ENCODE results near the gene ZNF521.

Gene ZNF521

DNA sequence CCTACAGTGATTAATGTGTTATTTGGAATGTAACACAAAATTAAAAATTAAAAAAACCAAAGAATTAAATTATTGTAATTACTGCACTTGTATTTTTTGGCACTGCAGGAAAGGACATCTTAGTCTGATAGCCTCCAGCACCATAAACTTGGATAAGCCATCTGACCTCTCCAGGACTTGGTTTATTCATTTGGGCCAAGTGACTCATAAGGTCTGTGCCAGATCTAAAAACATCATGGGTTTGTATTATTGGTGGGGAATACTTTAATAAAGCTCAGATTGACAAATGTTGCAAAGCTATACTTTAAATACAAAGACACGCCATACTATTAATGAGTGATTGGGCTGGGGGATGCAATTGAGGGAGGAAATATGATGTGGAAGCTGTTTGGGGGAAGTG, 225.2 kb downstream of the ZNF521 start:
- Histone ChIP-seq H3K4me1 (ENCODE audit: insufficient read depth, low read length) (no peaks in the 10 kb centered on the region), H3K9ac (ENCODE audit: low read length) (no peak overlapping the region), H3K36me3 (ENCODE audit: insufficient read depth, low read length) (no peaks in the 10 kb centered on the region), H3K27ac (ENCODE audit: low read depth, low read length) (no peak overlapping the region), H3K9me3 (ENCODE audit: low read length) (no peaks in the 10 kb centered on the region), H3K27me3 (ENCODE audit: control insufficient read depth in 1 of 2, insufficient read depth in 2 of 2, low read length in 2 of 2) (no peaks in the 10 kb centered on the region), H3K4me3 (ENCODE audit: low read depth in 1 of 2, low read length in 2 of 2) (no peak overlapping the region)

DNA sequence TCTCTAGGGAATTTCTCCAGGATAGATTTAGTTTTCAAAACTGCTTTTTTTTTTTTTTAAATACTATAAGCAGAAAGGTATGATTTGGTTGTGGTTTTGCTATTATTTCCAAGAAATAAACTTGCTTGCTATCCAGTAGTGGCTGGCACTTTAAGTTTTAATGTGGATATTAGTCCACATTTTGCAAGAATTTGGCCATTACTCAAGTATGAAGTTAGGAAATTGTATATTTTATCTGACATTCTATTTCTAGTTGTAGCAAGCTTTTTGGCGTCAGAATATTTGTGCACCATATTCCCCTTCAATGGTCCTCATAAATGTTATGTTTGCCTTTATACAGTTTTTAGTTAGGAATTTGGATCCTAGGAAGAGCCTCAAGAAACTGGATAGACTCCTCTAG, 226.3 kb downstream of the ZNF521 start:
- H3K4me1 ChIP-seq (ENCODE audit: insufficient read depth, low read length): no peaks in the 10 kb centered on the region
- H3K36me3 ChIP-seq (ENCODE audit: insufficient read depth, low read length): no peaks in the 10 kb centered on the region
- H3K27me3 ChIP-seq (ENCODE audit: control insufficient read depth in 1 of 2, insufficient read depth in 2 of 2, low read length in 2 of 2): no peaks in the 10 kb centered on the region
- no peak overlapping the region for H3K9ac ChIP-seq (ENCODE audit: low read length)
- no peak overlapping the region for H3K27ac ChIP-seq (ENCODE audit: low read depth, low read length)
- H3K4me3 ChIP-seq (ENCODE audit: low read depth in 1 of 2, low read length in 2 of 2): no peak overlapping the region
- no peaks in the 10 kb centered on the region for H3K9me3 ChIP-seq (ENCODE audit: low read length)

DNA sequence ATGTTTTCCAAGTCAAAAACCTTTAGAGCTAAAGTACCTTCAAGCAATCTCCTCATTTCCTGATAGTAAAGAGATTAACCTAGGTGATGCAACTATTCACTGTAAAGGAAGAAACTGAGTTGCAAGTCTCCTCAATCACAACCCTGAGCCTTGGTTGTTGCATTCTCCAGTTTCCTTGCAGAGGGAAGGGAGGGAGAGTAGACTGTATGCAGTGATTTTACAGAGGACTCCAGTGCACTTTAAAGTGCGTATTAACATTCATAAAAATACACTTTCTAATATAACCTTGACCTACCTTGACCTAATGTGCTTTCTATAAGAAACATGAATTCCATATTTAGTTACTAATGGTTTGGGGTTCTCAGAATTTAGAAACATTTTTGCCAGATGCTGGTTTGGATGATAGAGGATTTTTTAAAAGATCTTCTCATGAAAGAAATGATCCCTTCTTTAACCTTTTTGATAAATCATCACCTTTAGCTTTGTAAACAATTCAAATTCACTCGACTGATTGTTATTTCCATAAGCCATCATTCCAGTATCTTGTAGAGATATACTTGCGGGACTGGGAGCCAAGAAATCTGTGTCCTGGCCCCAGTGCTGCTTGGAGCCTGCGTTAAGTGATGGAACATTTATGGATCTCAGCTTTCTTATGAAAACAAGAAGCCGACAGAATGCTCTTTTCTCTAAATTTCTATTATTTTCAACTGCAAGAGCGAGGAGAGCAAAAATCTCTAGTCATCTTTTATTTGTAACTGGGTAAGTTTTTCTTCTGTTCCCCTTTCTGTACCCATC, 228.3 kb downstream of the ZNF521 start:
- no peak overlapping the region for H3K9ac ChIP-seq (ENCODE audit: low read length)
- no peaks in the 10 kb centered on the region for H3K36me3 ChIP-seq (ENCODE audit: insufficient read depth, low read length)
- no peaks in the 10 kb centered on the region for H3K9me3 ChIP-seq (ENCODE audit: low read length)
- H3K4me3 ChIP-seq (ENCODE audit: low read depth in 1 of 2, low read length in 2 of 2): no peak overlapping the region
- no peak overlapping the region for H3K27ac ChIP-seq (ENCODE audit: low read depth, low read length)
- no peaks in the 10 kb centered on the region for H3K4me1 ChIP-seq (ENCODE audit: insufficient read depth, low read length)
- no peaks in the 10 kb centered on the region for H3K27me3 ChIP-seq (ENCODE audit: control insufficient read depth in 1 of 2, insufficient read depth in 2 of 2, low read length in 2 of 2)

DNA sequence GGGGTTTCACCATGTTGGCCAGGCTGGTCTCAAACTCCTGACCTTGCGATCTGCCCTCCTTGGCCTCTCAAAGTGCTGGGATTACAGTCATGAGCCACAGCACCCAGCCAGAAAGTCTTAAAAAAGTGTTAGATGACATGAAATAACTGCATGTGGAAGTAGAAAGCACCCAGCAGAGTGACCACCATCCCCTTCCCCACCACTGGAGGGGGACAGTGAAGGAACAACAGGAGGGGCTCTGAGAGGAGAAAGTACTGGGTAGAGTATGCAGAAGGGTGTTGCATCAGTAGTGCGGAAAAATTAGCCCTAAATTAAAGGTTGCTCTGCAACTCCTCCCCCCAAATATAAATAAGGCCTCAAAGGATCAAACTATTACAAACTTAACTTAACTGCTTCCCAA, 230.5 kb downstream of the ZNF521 start:
- no peaks in the 10 kb centered on the region for H3K9me3 ChIP-seq (ENCODE audit: low read length)
- H3K27ac ChIP-seq (ENCODE audit: low read depth, low read length): no peak overlapping the region
- no peaks in the 10 kb centered on the region for H3K27me3 ChIP-seq (ENCODE audit: control insufficient read depth in 1 of 2, insufficient read depth in 2 of 2, low read length in 2 of 2)
- H3K4me3 ChIP-seq (ENCODE audit: low read depth in 1 of 2, low read length in 2 of 2): no peak overlapping the region
- no peak overlapping the region for H3K9ac ChIP-seq (ENCODE audit: low read length)
- no peaks in the 10 kb centered on the region for H3K4me1 ChIP-seq (ENCODE audit: insufficient read depth, low read length)
- H3K36me3 ChIP-seq (ENCODE audit: insufficient read depth, low read length): no peaks in the 10 kb centered on the region

DNA sequence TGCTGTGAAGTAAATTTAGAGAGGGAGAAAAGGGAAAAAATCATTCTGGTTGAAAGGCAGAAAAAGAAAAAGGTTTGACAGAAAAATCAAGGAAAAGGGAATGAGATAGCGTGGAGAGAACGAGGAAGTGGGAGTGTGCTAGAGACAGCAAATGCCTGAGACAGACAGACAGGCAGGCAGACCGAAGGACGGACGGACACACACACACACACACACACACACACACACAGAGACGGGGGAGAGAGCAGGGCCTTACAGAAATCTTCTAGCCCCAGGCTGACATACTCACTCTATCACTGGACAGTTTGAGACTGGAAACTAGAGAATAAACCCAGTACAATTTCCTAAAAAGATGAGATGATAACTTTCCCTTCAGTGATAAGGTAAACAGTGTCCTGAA, 238.4 kb downstream of the ZNF521 start:
- Histone ChIP-seq H3K4me3 (ENCODE audit: low read depth in 1 of 2, low read length in 2 of 2) (no peak overlapping the region), H3K4me1 (ENCODE audit: insufficient read depth, low read length) (no peaks in the 10 kb centered on the region), H3K36me3 (ENCODE audit: insufficient read depth, low read length) (no peaks in the 10 kb centered on the region), H3K9me3 (ENCODE audit: low read length) (no peaks in the 10 kb centered on the region), H3K9ac (ENCODE audit: low read length) (no peak overlapping the region), H3K27ac (ENCODE audit: low read depth, low read length) (no peak overlapping the region), H3K27me3 (ENCODE audit: control insufficient read depth in 1 of 2, insufficient read depth in 2 of 2, low read length in 2 of 2) (no peaks in the 10 kb centered on the region)

DNA sequence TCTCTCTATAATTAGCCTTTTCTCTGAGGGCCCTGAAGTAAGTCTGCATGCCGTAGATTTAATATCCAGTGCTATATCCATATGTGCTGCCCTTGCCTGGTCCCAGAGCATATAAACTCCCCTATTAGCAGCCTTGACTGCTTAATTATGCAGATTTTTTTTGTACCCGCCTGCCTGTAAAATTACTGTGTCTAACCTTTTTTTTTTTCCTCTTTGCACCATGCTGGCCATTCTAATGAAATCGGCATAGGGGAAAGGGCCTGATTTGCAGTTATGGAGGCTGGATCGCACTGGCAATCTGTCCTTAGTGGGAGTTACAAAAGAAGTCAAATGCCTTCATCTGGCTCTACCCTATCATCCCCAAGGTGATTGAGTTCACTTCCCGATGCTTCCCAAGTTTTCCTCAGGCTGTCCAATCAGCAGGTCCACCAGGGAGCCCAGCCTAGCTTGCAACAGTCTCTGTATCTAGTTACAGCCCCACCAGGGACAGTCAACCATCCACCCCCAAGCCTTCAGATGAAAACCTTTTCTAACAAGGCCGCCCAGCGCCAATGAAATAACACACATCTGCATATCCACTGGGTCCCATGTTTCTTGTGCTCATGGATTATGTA, 239.0 kb downstream of the ZNF521 start:
- Histone ChIP-seq H3K27me3 (ENCODE audit: control insufficient read depth in 1 of 2, insufficient read depth in 2 of 2, low read length in 2 of 2) (no peaks in the 10 kb centered on the region), H3K4me1 (ENCODE audit: insufficient read depth, low read length) (no peaks in the 10 kb centered on the region), H3K9me3 (ENCODE audit: low read length) (no peaks in the 10 kb centered on the region), H3K4me3 (ENCODE audit: low read depth in 1 of 2, low read length in 2 of 2) (no peak overlapping the region), H3K36me3 (ENCODE audit: insufficient read depth, low read length) (no peaks in the 10 kb centered on the region), H3K27ac (ENCODE audit: low read depth, low read length) (no peak overlapping the region), H3K9ac (ENCODE audit: low read length) (no peak overlapping the region)

DNA sequence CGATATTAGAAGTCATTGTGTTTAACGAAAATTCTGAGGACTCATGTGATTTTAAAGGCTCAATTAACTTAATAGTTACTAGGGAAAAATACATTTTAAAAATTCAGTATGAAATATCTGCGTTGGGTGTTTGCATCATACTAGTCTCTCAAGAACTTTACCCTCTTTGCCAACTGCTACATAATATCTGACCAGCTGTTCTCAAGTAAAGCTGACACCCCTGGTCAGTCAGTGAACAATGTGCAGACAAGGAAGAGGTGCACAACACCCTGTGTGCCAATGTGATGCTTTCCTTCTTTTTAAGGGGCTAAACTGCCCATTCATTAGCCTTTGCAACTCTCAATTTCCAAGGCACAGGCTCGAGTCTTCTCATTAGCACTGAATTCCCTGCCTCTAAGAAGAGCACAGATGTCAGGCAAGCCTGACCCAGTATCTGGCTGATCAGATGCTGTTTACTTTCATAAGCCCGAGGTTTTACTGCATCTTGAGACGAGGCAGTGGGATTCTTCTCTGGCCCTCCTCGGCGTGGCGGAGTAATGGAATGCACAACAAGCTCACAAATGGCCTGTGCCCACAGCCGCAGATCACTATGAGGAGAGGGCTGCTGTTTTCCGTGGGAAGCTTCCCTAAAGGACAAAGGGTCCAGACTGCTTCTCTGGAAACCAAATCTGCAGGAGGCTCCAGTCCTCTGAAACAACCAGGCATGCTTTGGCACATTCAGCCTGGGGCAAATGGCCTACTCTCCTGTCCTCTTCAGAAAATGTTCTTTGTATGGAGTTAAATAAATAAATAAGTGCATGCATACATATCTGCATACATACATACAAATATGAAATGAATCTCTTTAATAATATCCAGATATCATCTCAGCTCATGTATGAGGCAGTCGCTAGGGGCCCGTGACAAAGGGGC, 240.3 kb downstream of the ZNF521 start:
- Histone ChIP-seq H3K9me3 (ENCODE audit: low read length) (no peaks in the 10 kb centered on the region), H3K9ac (ENCODE audit: low read length) (no peak overlapping the region), H3K36me3 (ENCODE audit: insufficient read depth, low read length) (no peaks in the 10 kb centered on the region), H3K27ac (ENCODE audit: low read depth, low read length) (no peak overlapping the region), H3K4me1 (ENCODE audit: insufficient read depth, low read length) (no peaks in the 10 kb centered on the region), H3K4me3 (ENCODE audit: low read depth in 1 of 2, low read length in 2 of 2) (no peak overlapping the region), H3K27me3 (ENCODE audit: control insufficient read depth in 1 of 2, insufficient read depth in 2 of 2, low read length in 2 of 2) (no peaks in the 10 kb centered on the region)

DNA sequence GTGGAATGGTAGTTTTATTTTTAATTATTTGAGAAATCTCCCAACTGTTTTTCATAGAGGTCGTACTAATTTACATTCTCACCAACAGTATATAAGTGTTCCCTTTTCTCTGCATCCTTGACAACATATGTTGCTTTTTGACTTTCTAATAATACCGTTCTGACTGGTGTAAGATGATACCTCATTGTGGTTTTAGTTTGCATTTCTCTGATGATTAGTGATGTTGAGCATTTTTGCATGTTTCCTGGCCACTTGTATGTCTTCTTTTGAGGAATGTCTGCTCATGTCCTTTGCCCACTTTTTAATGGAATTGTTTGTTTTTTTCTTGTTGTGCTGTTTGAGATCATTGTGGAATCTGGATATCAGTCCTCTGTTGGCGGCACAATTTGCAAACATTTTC, 242.5 kb downstream of the ZNF521 start:
- H3K36me3 ChIP-seq (ENCODE audit: insufficient read depth, low read length): no peaks in the 10 kb centered on the region
- H3K9me3 ChIP-seq (ENCODE audit: low read length): no peaks in the 10 kb centered on the region
- H3K27me3 ChIP-seq (ENCODE audit: control insufficient read depth in 1 of 2, insufficient read depth in 2 of 2, low read length in 2 of 2): no peaks in the 10 kb centered on the region
- H3K9ac ChIP-seq (ENCODE audit: low read length): no peak overlapping the region
- no peak overlapping the region for H3K27ac ChIP-seq (ENCODE audit: low read depth, low read length)
- H3K4me1 ChIP-seq (ENCODE audit: insufficient read depth, low read length): no peaks in the 10 kb centered on the region
- H3K4me3 ChIP-seq (ENCODE audit: low read depth in 1 of 2, low read length in 2 of 2): no peak overlapping the region

DNA sequence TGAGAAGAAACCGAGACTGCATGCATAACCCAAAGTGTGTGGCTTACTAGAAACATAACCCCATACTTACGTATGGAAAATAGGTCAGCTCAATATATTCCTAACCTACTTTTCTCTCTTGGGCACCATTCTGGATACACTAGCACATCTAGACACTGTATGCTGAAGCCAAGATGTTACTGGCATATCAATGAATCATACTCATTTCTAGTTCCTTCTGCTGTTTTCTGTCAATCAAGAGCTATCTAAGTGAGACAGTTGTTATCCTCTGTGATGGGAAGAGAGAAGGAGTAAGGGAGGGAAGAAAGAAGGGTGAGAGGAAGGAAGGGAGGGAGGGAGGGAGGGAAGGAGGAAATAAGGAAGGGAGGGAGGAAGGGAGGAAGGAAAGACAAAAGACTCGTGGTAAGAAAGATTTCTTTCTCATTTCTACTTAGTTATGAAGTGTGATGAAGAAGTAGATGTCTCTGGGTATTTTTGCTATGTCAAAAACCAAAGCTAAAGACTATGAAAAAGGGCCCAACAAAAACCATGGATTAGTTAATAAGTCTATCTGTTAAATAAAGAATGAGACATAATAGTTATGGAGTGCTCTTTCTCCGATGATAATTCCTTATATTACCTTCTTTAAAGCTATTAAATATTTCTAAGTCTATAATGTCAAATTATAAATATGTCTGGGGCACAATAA, 248.4 kb downstream of the ZNF521 start:
- Histone ChIP-seq H3K9me3 (ENCODE audit: low read length) (no peaks in the 10 kb centered on the region), H3K27ac (ENCODE audit: low read depth, low read length) (no peak overlapping the region), H3K4me1 (ENCODE audit: insufficient read depth, low read length) (peaks cover 6% of the 10 kb centered on the region), H3K36me3 (ENCODE audit: insufficient read depth, low read length) (no peaks in the 10 kb centered on the region), H3K4me3 (ENCODE audit: low read depth in 1 of 2, low read length in 2 of 2) (no peak overlapping the region), H3K9ac (ENCODE audit: low read length) (no peak overlapping the region), H3K27me3 (ENCODE audit: control insufficient read depth in 1 of 2, insufficient read depth in 2 of 2, low read length in 2 of 2) (no peaks in the 10 kb centered on the region)

DNA sequence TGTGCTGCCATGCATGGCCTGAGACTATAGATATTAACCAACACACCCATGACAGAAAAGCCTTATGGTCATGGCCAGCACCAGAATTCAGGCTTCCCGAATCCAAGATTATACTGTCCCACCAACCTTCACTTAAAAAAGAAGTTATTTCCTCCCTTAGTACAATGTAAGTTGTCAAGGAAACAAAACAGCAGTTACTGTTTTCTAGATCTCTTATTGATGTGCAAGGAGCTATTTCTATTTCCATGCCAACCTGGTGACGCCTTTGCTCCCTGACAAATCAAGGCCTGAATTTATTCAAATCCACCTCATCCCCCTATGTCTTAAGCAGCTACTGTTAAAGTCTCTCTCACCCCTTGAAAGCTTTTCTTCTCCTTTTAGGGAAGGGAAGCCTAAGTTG, 249.3 kb downstream of the ZNF521 start:
- H3K4me1 ChIP-seq (ENCODE audit: insufficient read depth, low read length): peaks cover 6% of the 10 kb centered on the region
- H3K27ac ChIP-seq (ENCODE audit: low read depth, low read length): no peak overlapping the region
- H3K36me3 ChIP-seq (ENCODE audit: insufficient read depth, low read length): no peaks in the 10 kb centered on the region
- no peaks in the 10 kb centered on the region for H3K27me3 ChIP-seq (ENCODE audit: control insufficient read depth in 1 of 2, insufficient read depth in 2 of 2, low read length in 2 of 2)
- no peak overlapping the region for H3K9ac ChIP-seq (ENCODE audit: low read length)
- no peak overlapping the region for H3K4me3 ChIP-seq (ENCODE audit: low read depth in 1 of 2, low read length in 2 of 2)
- no peaks in the 10 kb centered on the region for H3K9me3 ChIP-seq (ENCODE audit: low read length)

DNA sequence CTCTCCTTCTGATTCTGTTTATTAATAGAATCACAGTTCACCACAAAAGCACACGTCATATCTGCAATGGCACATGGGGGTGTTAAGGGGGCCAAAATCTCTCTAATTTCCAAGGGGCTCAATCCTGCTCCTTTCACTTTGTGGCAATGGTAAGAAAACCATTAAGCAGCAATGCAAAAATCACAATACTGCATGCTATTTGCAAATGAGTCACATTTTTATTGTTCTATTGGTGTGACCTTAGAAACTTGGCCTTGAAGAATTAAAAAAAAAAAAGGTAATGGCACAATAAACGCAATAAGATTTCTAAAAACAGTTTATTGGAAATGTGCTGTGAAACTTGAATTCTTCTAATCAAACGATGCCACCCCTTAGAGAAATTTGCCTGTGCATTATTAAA, 251.5 kb downstream of the ZNF521 start:
- Histone ChIP-seq H3K9me3 (ENCODE audit: low read length) (no peaks in the 10 kb centered on the region), H3K27ac (ENCODE audit: low read depth, low read length) (no peak overlapping the region), H3K27me3 (ENCODE audit: control insufficient read depth in 1 of 2, insufficient read depth in 2 of 2, low read length in 2 of 2) (no peaks in the 10 kb centered on the region), H3K9ac (ENCODE audit: low read length) (no peak overlapping the region), H3K36me3 (ENCODE audit: insufficient read depth, low read length) (no peaks in the 10 kb centered on the region), H3K4me3 (ENCODE audit: low read depth in 1 of 2, low read length in 2 of 2) (no peak overlapping the region), H3K4me1 (ENCODE audit: insufficient read depth, low read length) (peaks cover 6% of the 10 kb centered on the region)
